Sigmoid colon (tissue), 7 donors: ENCODE measurements around the gene MRPL21. TPM values are rescaled to one million over a fixed set of nuclear protein-coding genes. Genes with fewer than 3 reads are reported as not detected.

Experiments used
- DNase-seq: peaks from one replicate; pipeline ENCODE4 v3.0.0-alpha.2; 2019
- H3K27ac ChIP-seq, 4 donors: fragments of 200-600 bp; sonication (generic); one replicate each; pipeline ENCODE4 v1.5.1; 2016 to 2019; ENCODE audit warnings: mild to moderate bottlenecking in 1 of 4
- H3K27me3 ChIP-seq, 3 donors: fragments of 200-600 bp; sonication (generic); one replicate each; pipeline ENCODE4 v1.5.1; 2019; ENCODE audit warnings: mild to moderate bottlenecking in 1 of 3
- H3K36me3 ChIP-seq, 4 donors: fragments of 200-600 bp; sonication (generic); one replicate each; pipeline ENCODE4 v1.5.1; 2016 to 2019
- H3K4me1 ChIP-seq, 4 donors: fragments of 200-600 bp; sonication (generic); one replicate each; pipeline ENCODE4 v1.5.1; 2017 to 2019
- H3K4me3 ChIP-seq, 4 donors: fragments of 200-600 bp; sonication (generic); one replicate each; pipeline ENCODE4 v1.5.1; 2017 to 2019; ENCODE audit warnings: mild to moderate bottlenecking in 2 of 4, moderate library complexity in 1 of 4
- H3K9me3 ChIP-seq, 4 donors: fragments of 200-600 bp in 3 of 4; sonication (generic) in 3 of 4; one replicate each; pipeline versions ENCODE4 v1.5.1 to v1.6.1; 2013 to 2019
- CTCF ChIP-seq, 4 experiments: fragments of 450-650 bp in 3 of 4; fragments of 200-600 bp in 1 of 4; IDR thresholded peaks; one replicate each; pipeline ENCODE4 v1.5.1; 2016 to 2019; ENCODE audit warnings: antibody characterized with exemption in 4 of 4, mild to moderate bottlenecking in 3 of 4, moderate library complexity in 2 of 4
- EP300 ChIP-seq, 4 donors: sonication (generic); formaldehyde crosslinking; IDR thresholded peaks; one replicate each; pipeline ENCODE4 v1.6.1; 2017; ENCODE audit warnings: antibody characterized with exemption in 4 of 4
- POLR2A ChIP-seq, 2 donors: fragments of 450-650 bp; IDR thresholded peaks; one replicate each; pipeline ENCODE4 v1.6.1; 2016; ENCODE audit warnings: antibody characterized with exemption in 2 of 2, mild to moderate bottlenecking in 2 of 2, moderate library complexity in 2 of 2
- POLR2AphosphoS5 ChIP-seq, 4 donors: sonication (generic); formaldehyde crosslinking; IDR thresholded peaks; one replicate each; pipeline ENCODE4 v1.6.1; 2017; ENCODE audit warnings: antibody characterized with exemption in 4 of 4
- WGBS, 2 donors: extraction: QIAGEN DNeasy Blood & Tissue Kit; methylation state at CpG; one replicate each; pipeline ENCODE4 v1.1.7; 2013; 5-methylcytosine and 5-hydroxymethylcytosine counted together
- intact Hi-C: fragments of 100-400 bp; cut with DNase I; formaldehyde crosslinking; loops from one replicate; pipeline ENCODE4 v1.15.1; 2023
- polyA plus RNA-seq, 3 donors: library from polyadenylated mRNA; stranded (reverse); fragments of 200-250 nt; gene quantifications; one replicate each; pipeline ENCODE4 v1.2.3, GENCODE V29; 2013
- total RNA-seq, 4 donors: library from RNA; depleted of rRNA; stranded (reverse); fragments of >200 nt; gene quantifications; one replicate each; pipeline ENCODE4 v1.1.0, GENCODE V29; 2016
- donor health status: healthy with polysubstance abuse.
- donor health status: Bipolar disorder and iron deficiency.
- donor health status: healthy.

Gene MRPL21
- total and polyA plus RNA-seq, 7 donors, result 53.7 to 134 (median 99.1) TPM

GRCh38 chr11:68900835-68901381 lies 2.7 kb downstream of the MRPL21 start:
- intact Hi-C loops, result loop anchor here (5.0 to 10.0 kb wide), 5 partner anchors 59 to 774 kb away; partner anchors contain the start of genes CCND1, CPT1A, LTO1 and TPCN2
- H3K4me3 ChIP-seq, result no peak overlapping the region
- TF ChIP-seq CTCF (IDR thresholded peaks at IDR 0.05), result no peak
- no peak for TF ChIP-seq POLR2AphosphoS5 (IDR thresholded peaks at IDR 0.05)
- no peak for TF ChIP-seq EP300 (IDR thresholded peaks at IDR 0.05)
- TF ChIP-seq POLR2A (IDR thresholded peaks at IDR 0.05), result no peak
- H3K9me3 ChIP-seq, result no peaks in the 10 kb centered on the region
- H3K4me1 ChIP-seq, result peaks cover 2 to 36% (median 30%) of the 10 kb centered on the region in 4 donors
- peak; percentile 43 for DNase-seq
- H3K27me3 ChIP-seq, result no peaks in the 10 kb centered on the region
- H3K36me3 ChIP-seq, result peaks cover 17 to 49% (median 36%) of the 10 kb centered on the region in 4 donors
- 89 to 93% methylated on average over 9 of the region's 9 CpGs for WGBS, 2 donors
- no peak overlapping the region for H3K27ac ChIP-seq

DNA sequence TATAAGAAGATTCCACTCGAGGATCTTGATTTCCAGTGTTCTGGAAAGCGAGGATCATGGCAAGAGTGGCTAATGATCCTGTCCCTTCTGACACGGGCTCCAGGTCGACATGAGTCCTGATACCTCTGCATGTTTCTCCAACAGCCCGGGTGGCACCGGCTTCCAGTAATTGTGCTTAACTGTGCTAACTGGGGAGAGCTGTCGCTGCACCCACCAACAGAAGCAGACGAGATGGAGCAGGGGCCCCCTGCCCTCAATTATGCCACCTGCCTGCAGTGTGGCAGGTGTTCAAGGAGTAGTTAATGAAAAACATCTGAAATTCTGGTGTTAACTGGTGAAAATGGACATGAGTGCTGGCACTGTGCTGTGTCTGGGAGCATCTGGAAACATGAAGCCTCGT lies 6.2 kb downstream of the MRPL21 start:
- intact Hi-C loops, result no loop called here
- H3K27me3 ChIP-seq, result no peaks in the 10 kb centered on the region
- no peak overlapping the region for H3K27ac ChIP-seq
- TF ChIP-seq POLR2A (IDR thresholded peaks at IDR 0.05) (no peak), POLR2AphosphoS5 (IDR thresholded peaks at IDR 0.05) (no peak), CTCF (IDR thresholded peaks at IDR 0.05) (no peak), EP300 (IDR thresholded peaks at IDR 0.05) (no peak)
- no peaks in the 10 kb centered on the region for H3K9me3 ChIP-seq
- 92 to 95% methylated on average over 9 of the region's 9 CpGs for WGBS, 2 donors
- H3K4me1 ChIP-seq, result peaks cover 0 to 11% (median 8%) of the 10 kb centered on the region in 4 donors
- H3K36me3 ChIP-seq, result peaks cover 27 to 84% (median 65%) of the 10 kb centered on the region in 4 donors
- DNase-seq, result no peak
- H3K4me3 ChIP-seq, result no peak overlapping the region

DNA sequence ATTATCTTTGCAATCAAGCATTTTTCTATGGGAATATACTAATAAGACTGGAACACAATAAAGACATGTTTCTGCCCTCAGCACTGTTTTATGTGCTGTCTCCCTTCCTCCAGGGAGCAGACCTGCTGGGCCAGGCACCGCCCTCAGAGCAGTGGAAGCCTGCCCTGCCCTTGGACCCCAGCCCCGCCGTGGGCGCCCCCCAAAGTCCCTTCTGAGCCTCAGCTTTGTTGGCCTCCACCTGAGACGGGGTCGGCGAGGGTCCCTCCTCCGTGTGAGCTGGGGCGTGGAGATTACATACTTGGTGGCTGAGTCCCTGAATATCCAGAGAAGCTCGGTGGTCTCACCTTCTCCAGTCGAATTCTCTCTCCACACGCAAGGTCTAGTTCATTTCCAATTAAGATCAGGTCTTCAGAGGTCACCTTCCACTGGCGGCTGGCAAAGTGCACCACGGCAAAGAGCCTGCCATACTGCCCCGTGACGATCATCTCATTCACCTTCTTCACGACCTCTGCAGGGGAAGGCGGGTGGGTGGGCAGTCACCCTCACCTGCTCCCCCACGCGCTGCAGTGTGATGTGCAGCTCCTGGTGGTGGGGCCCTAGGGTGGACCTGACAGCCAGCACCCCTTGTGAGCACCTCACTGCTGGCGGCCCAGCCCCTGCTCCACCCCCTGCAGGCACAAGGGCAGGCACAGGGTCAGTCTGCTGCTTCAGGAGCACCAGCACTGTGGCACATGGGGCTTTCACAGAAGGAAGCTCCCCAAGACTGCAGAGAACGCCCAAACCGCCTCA lies 7.3 kb downstream of the MRPL21 start:
- Histone ChIP-seq H3K27ac (no peak overlapping the region), H3K27me3 (no peaks in the 10 kb centered on the region), H3K4me3 (no peak overlapping the region), H3K9me3 (no peaks in the 10 kb centered on the region), H3K4me1 (peaks cover 0 to 5% (median 5%) of the 10 kb centered on the region in 4 donors), H3K36me3 (peaks cover 27 to 90% (median 70%) of the 10 kb centered on the region in 4 donors)
- intact Hi-C loops, result no loop called here
- TF ChIP-seq EP300 (IDR thresholded peaks at IDR 0.05) (no peak), CTCF (IDR thresholded peaks at IDR 0.05) (no peak), POLR2AphosphoS5 (IDR thresholded peaks at IDR 0.05) (no peak), POLR2A (IDR thresholded peaks at IDR 0.05) (no peak)
- no peak for DNase-seq
- 94% methylated on average over 23 of the region's 23 CpGs for WGBS, 2 donors

GRCh38 chr11:68893282-68893681 lies 10.3 kb downstream of the MRPL21 start:
- Histone ChIP-seq H3K27me3 (no peaks in the 10 kb centered on the region), H3K4me3 (no peak overlapping the region), H3K4me1 (peaks cover 0 to 20% (median 13%) of the 10 kb centered on the region in 4 donors), H3K36me3 (peaks cover 27 to 79% (median 60%) of the 10 kb centered on the region in 4 donors), H3K27ac (no peak overlapping the region), H3K9me3 (no peaks in the 10 kb centered on the region)
- intact Hi-C loops, result no loop called here
- 91 to 92% methylated on average over 5 of the region's 5 CpGs for WGBS, 2 donors
- DNase-seq, result no peak
- no peak for TF ChIP-seq POLR2AphosphoS5 (IDR thresholded peaks at IDR 0.05)
- no peak for TF ChIP-seq POLR2A (IDR thresholded peaks at IDR 0.05)
- no peak for TF ChIP-seq CTCF (IDR thresholded peaks at IDR 0.05)
- TF ChIP-seq EP300 (IDR thresholded peaks at IDR 0.05), result no peak
